ENCODE measurements around the gene KCNJ11. TPM values are rescaled to one million over a fixed set of nuclear protein-coding genes. Genes with fewer than 3 reads are reported as not detected.

The KCNJ11 gene
- total RNA-seq, 3 donors from 2014 or later: 0.80 to 5.0 (median 4.9) TPM

DNA sequence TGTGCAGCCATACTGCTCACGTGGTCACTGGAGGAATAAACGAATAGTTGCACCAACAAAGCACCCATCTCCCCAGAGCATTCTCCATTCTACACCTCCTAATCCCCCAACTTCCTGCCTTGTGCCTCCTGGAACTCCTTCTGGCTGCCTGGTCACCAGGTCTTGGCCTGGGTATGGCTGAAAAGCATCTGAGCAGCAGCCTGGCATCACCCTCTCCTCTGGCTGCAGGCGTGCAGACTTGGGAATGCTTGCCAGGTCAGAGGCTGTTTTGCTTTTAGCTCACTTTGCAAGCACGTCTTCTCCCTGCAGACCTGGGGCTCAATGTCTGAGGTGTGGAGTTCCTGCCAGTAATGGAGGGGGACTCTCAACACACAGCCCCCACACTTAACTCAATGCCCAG lies 33.3 kb upstream of the KCNJ11 start:
- intact Hi-C loops (cut with DNase I; ENCODE audit: low total_unique reads): no loop called here
- H3K27ac ChIP-seq: no peak overlapping the region
- no peaks in the 10 kb centered on the region for H3K4me1 ChIP-seq
- no peak for DNase-seq (ENCODE audit: low spot score in 2 of 2)
- peaks cover 0 to 6% of the 10 kb centered on the region in 2 donors for H3K27me3 ChIP-seq
- no peaks in the 10 kb centered on the region for H3K9me3 ChIP-seq
- H3K36me3 ChIP-seq: no peaks in the 10 kb centered on the region
- no peak for TF ChIP-seq POLR2AphosphoS5 (IDR thresholded peaks at IDR 0.05)
- TF ChIP-seq, protein P1, sequence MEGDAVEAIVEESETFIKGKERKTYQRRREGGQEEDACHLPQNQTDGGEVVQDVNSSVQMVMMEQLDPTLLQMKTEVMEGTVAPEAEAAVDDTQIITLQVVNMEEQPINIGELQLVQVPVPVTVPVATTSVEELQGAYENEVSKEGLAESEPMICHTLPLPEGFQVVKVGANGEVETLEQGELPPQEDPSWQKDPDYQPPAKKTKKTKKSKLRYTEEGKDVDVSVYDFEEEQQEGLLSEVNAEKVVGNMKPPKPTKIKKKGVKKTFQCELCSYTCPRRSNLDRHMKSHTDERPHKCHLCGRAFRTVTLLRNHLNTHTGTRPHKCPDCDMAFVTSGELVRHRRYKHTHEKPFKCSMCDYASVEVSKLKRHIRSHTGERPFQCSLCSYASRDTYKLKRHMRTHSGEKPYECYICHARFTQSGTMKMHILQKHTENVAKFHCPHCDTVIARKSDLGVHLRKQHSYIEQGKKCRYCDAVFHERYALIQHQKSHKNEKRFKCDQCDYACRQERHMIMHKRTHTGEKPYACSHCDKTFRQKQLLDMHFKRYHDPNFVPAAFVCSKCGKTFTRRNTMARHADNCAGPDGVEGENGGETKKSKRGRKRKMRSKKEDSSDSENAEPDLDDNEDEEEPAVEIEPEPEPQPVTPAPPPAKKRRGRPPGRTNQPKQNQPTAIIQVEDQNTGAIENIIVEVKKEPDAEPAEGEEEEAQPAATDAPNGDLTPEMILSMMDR (IDR thresholded peaks at IDR 0.05): no peak
- TF ChIP-seq POLR2A (IDR thresholded peaks at IDR 0.05): no peak
- no peak overlapping the region for H3K4me3 ChIP-seq

DNA sequence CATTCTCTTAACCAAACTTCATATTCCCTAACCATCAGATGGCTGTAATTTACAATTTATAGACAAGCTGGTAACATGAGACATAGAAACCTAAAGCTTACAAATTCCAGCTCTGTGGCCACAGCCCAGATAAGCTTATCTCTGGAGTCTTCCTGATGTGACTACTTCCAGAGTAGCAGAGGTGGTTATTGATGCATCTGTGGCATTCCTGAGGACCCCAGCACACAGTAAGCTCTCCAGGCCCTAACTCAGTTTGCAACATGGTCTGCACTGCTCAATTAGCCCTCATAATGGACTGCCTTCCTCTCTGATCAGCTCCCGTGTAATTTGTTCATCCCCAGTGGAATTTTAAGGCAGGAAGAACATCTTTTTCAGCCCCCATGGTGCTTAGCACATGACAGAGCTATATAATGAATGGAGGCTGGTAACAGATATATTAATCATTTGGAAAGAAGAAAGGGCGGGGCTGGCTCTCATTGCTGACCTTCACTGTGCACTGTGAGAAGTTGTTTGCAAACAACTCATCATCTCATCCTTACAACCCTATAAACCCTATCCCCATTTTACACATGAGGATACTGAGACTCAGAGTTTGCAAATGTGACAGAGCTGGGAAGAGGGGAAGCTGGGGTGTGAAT lies 30.1 kb upstream of the KCNJ11 start:
- H3K4me1 ChIP-seq: no peaks in the 10 kb centered on the region
- peaks cover 0 to 6% of the 10 kb centered on the region in 2 donors for H3K27me3 ChIP-seq
- DNase-seq (ENCODE audit: low spot score in 2 of 2): no peak
- intact Hi-C loops (cut with DNase I; ENCODE audit: low total_unique reads): no loop called here
- no peak for TF ChIP-seq POLR2A (IDR thresholded peaks at IDR 0.05)
- TF ChIP-seq POLR2AphosphoS5 (IDR thresholded peaks at IDR 0.05): no peak
- TF ChIP-seq, protein P1 (IDR thresholded peaks at IDR 0.05): no peak
- H3K9me3 ChIP-seq: no peaks in the 10 kb centered on the region
- no peaks in the 10 kb centered on the region for H3K36me3 ChIP-seq
- no peak overlapping the region for H3K4me3 ChIP-seq
- H3K27ac ChIP-seq: no peak overlapping the region

DNA sequence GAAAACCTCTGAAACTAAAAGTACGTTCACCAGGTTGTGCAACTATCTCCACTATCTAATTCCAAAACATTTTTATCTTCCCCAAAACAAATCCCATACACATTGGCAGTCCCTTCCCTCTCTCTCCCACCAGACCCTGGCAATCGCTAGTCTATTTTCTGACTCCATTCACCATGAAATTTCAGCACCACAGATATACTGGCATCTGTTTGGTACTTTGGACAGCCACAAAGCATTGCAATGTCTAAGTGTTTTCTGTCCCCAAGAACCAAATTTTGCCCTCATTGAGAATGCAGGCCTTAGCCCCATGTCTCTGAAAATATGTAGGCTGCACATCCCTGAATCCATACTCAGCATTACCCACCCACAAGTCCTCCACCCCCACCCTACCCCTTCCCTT lies 28.0 kb upstream of the KCNJ11 start:
- Histone ChIP-seq H3K27ac (no peak overlapping the region), H3K9me3 (no peaks in the 10 kb centered on the region), H3K36me3 (no peaks in the 10 kb centered on the region), H3K4me1 (no peaks in the 10 kb centered on the region), H3K4me3 (no peak overlapping the region), H3K27me3 (peaks cover 0 to 6% of the 10 kb centered on the region in 2 donors)
- intact Hi-C loops (cut with DNase I; ENCODE audit: low total_unique reads): no loop called here
- TF ChIP-seq POLR2AphosphoS5 (IDR thresholded peaks at IDR 0.05): no peak
- TF ChIP-seq, protein P1 (IDR thresholded peaks at IDR 0.05): no peak
- no peak for TF ChIP-seq POLR2A (IDR thresholded peaks at IDR 0.05)
- no peak for DNase-seq (ENCODE audit: low spot score in 2 of 2)

DNA sequence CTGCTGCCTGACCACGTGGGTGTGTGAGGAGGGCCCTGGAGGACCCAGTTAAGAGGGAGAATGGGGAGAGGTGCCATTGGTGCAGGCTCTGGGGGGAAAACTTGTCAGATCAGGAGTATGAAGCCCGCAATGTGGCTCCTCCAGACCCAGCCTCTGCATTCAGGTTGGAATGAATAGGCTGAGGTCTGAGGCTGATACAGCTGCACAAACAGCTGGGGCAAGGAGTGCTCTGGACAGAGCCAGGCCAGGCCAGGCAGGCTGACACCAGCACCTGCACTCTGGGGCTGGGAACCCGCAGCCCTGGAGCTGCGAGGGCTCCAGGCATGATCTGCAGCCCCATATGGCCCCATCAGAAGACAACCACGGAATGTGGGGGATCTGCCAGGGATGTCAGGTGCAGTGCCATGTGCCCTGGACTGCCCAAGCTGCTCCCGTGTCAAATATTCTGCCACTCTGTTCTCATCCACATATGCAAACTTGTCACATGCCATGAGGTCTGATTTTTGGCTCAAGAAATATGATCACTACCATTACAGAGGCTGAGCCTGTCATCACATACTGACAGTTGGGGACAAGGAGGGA lies 27.2 kb upstream of the KCNJ11 start:
- no peak for DNase-seq (ENCODE audit: low spot score in 2 of 2)
- no peaks in the 10 kb centered on the region for H3K4me1 ChIP-seq
- no peaks in the 10 kb centered on the region for H3K9me3 ChIP-seq
- H3K27me3 ChIP-seq: peaks cover 0 to 6% of the 10 kb centered on the region in 2 donors
- no peak overlapping the region for H3K4me3 ChIP-seq
- H3K36me3 ChIP-seq: no peaks in the 10 kb centered on the region
- H3K27ac ChIP-seq: no peak overlapping the region
- intact Hi-C loops (cut with DNase I; ENCODE audit: low total_unique reads): no loop called here
- TF ChIP-seq, protein P1 (IDR thresholded peaks at IDR 0.05): no peak
- TF ChIP-seq POLR2A (IDR thresholded peaks at IDR 0.05) (no peak), POLR2AphosphoS5 (IDR thresholded peaks at IDR 0.05) (no peak)

DNA sequence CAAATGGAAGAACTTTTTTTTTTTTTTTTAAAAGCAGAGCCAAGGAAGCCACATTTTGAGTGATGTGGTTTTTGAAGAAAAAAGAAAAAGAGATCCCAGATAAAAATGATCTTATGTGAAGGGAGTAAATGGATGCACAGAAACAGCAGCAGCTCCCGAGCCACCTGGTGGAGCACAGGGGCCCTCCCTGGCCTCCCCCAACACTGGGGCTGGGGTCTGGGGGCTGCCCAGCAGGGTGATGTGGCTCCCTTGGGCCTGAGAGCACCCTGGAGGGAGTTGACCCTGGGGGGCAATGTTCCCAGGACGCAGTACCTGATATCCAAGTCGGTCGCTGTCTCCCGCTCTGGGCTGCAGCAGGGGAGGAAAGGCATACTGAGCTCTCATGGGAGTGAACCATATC lies 26.5 kb upstream of the KCNJ11 start:
- no peak for TF ChIP-seq POLR2A (IDR thresholded peaks at IDR 0.05)
- TF ChIP-seq POLR2AphosphoS5 (IDR thresholded peaks at IDR 0.05): no peak
- H3K27me3 ChIP-seq: peaks cover 0 to 6% of the 10 kb centered on the region in 2 donors
- H3K4me1 ChIP-seq: no peaks in the 10 kb centered on the region
- intact Hi-C loops (cut with DNase I; ENCODE audit: low total_unique reads): no loop called here
- no peaks in the 10 kb centered on the region for H3K9me3 ChIP-seq
- H3K27ac ChIP-seq: no peak overlapping the region
- H3K36me3 ChIP-seq: no peaks in the 10 kb centered on the region
- H3K4me3 ChIP-seq: no peak overlapping the region
- DNase-seq (ENCODE audit: low spot score in 2 of 2): no peak
